IMR-90 (cell line): ENCODE results near the gene KCNT1. TPM values are rescaled to one million over a fixed set of nuclear protein-coding genes. Genes with fewer than 3 reads are reported as not detected.

Experiments used
- ATAC-seq: fragments of 200-7000 bp; cut with Tn5 transposase; 2 replicates; pipeline ENCODE4 v1.9.1; 2020; ENCODE audit warnings: low read depth, mild to moderate bottlenecking, moderate library complexity
- BruUV-seq: library from RNA; stranded (reverse); fragments of 400-500 nt; replicated peaks from 2 replicates; lab custom pipeline; 2021; lab: Mats Ljungman, UMichigan
- CTCF ChIA-PET: fragments of 300-600 bp; formaldehyde crosslinking; extraction: SDS; loops from one replicate; lab custom pipeline; 2021; ENCODE audit warnings: antibody characterized with exemption; lab: Yijun Ruan, JAX
- POLR2A ChIA-PET: fragments of 300-600 bp; sonication (Branson Sonifier 250); formaldehyde crosslinking; loops from one replicate; lab custom pipeline; 2022; ENCODE audit warnings: antibody characterized with exemption; ENCODE audit not compliant: unreplicated experiment; lab: Charles Lee
- DNase-seq: peaks from one replicate; pipeline ENCODE4 v3.0.0; 2013
- H2AFZ ChIP-seq: replicated peaks from 2 replicates; pipeline ENCODE3; 2013; ENCODE audit warnings: low read length, mild to moderate bottlenecking; ENCODE audit not compliant: poor library complexity
- H2AK5ac ChIP-seq: 2 replicates; pipeline ENCODE4 v1.6.1; 2013; ENCODE audit warnings: low read depth, low read length, inconsistent platforms
- H2AK9ac ChIP-seq: replicated peaks from 2 replicates; pipeline ENCODE3; 2013; ENCODE audit warnings: mild to moderate bottlenecking, low read depth, low read length, moderate library complexity; ENCODE audit not compliant: poor library complexity
- H2BK120ac ChIP-seq: 2 replicates; pipeline ENCODE4 v1.6.1; 2013; ENCODE audit warnings: low read depth, low read length, inconsistent platforms
- H2BK15ac ChIP-seq: 3 replicates; pipeline ENCODE4 v1.6.1; 2013; ENCODE audit warnings: low read depth, low read length, inconsistent platforms
- H2BK20ac ChIP-seq: 2 replicates; pipeline ENCODE4 v1.6.1; 2013; ENCODE audit warnings: low read depth, mild to moderate bottlenecking, inconsistent platforms, low read length, moderate library complexity
- H2BK5ac ChIP-seq: 2 replicates; pipeline ENCODE4 v1.6.1; 2013; ENCODE audit warnings: mild to moderate bottlenecking, low read depth, low read length, inconsistent platforms; ENCODE audit not compliant: poor library complexity, severe bottlenecking
- H3K14ac ChIP-seq: replicated peaks from 2 replicates; pipeline ENCODE4 v1.6.1; 2013; ENCODE audit warnings: low read depth, low read length, inconsistent platforms
- H3K18ac ChIP-seq: 2 replicates; pipeline ENCODE4 v1.6.1; 2013; ENCODE audit warnings: low read depth, low read length, control low read depth
- H3K23ac ChIP-seq: 2 replicates; pipeline ENCODE4 v1.6.1; 2013; ENCODE audit warnings: low read depth, low read length, inconsistent platforms
- H3K27ac ChIP-seq: 2 replicates; pipeline ENCODE4 v1.5.1; 2013; ENCODE audit warnings: mild to moderate bottlenecking, control low read depth, low read length; ENCODE audit not compliant: insufficient read depth
- H3K27me3 ChIP-seq: 2 replicates; pipeline ENCODE4 v1.6.1; 2013; ENCODE audit warnings: low read length; ENCODE audit not compliant: control insufficient read depth, insufficient read depth
- H3K36me3 ChIP-seq: 2 replicates; pipeline ENCODE4 v1.6.1; 2013; ENCODE audit warnings: low read length, mixed read lengths; ENCODE audit not compliant: control insufficient read depth, insufficient read depth
- H3K4ac ChIP-seq: 2 replicates; pipeline ENCODE4 v1.6.1; 2013; ENCODE audit warnings: low read depth, low read length, inconsistent platforms
- H3K4me1 ChIP-seq: 2 replicates; pipeline ENCODE4 v1.6.1; 2013; ENCODE audit warnings: low read length, mixed read lengths; ENCODE audit not compliant: control insufficient read depth, insufficient read depth
- H3K4me2 ChIP-seq: 2 replicates; pipeline ENCODE4 v1.6.1; 2013; ENCODE audit warnings: low read depth, mild to moderate bottlenecking, control low read depth, low read length, moderate library complexity
- H3K4me3 ChIP-seq: 2 replicates; pipeline ENCODE4 v1.5.1; 2013; ENCODE audit warnings: low read depth, mild to moderate bottlenecking, control low read depth, low read length, moderate library complexity; ENCODE audit not compliant: insufficient read depth
- H3K56ac ChIP-seq: 2 replicates; pipeline ENCODE4 v1.6.1; 2013; ENCODE audit warnings: low read length, inconsistent platforms; ENCODE audit not compliant: insufficient read depth; ENCODE audit errors: extremely low read depth
- H3K79me1 ChIP-seq, 2 experiments: 2 replicates each; pipeline ENCODE4 v1.6.1; 2013; ENCODE audit warnings: low read length in 2 of 2, inconsistent platforms in 1 of 2, low read depth in 1 of 2
- H3K9ac ChIP-seq: 2 replicates; pipeline ENCODE4 v1.6.1; 2013; ENCODE audit warnings: low read depth, low read length, control low read depth
- H3K9me1 ChIP-seq: 2 replicates; pipeline ENCODE4 v1.6.1; 2013; ENCODE audit warnings: low read length, inconsistent platforms; ENCODE audit not compliant: insufficient read depth
- H3K9me3 ChIP-seq: 2 replicates; pipeline ENCODE4 v1.6.1; 2013; ENCODE audit warnings: low read length; ENCODE audit not compliant: control insufficient read depth, insufficient read depth
- H4K20me1 ChIP-seq: 2 replicates; pipeline ENCODE4 v1.6.1; 2013; ENCODE audit warnings: low read length, inconsistent platforms; ENCODE audit not compliant: insufficient read depth
- H4K5ac ChIP-seq: 2 replicates; pipeline ENCODE4 v1.6.1; 2013; ENCODE audit warnings: mild to moderate bottlenecking, low read depth, low read length, control low read depth
- H4K8ac ChIP-seq, 2 experiments: 2 replicates each; pipeline ENCODE4 v1.6.1; 2013; ENCODE audit warnings: low read depth in 2 of 2, low read length in 2 of 2, control low read depth in 1 of 2, inconsistent platforms in 1 of 2
- H4K91ac ChIP-seq: 2 replicates; pipeline ENCODE4 v1.6.1; 2013; ENCODE audit warnings: low read depth, low read length, inconsistent platforms; ENCODE audit not compliant: insufficient read depth
- BHLHE40 ChIP-seq: fragments of 150-350 bp; IDR thresholded peaks from 2 replicates; pipeline ENCODE4 v1.6.1; 2016; ENCODE audit warnings: mild to moderate bottlenecking, low read depth, low read length
- CEBPB ChIP-seq: IDR thresholded peaks from 2 replicates; pipeline ENCODE4 v1.6.1; 2012; ENCODE audit warnings: low read depth, low read length, improper control_type of control experiment
- CHD1 ChIP-seq: IDR thresholded peaks from 2 replicates; pipeline ENCODE4 v1.6.1; 2012; ENCODE audit warnings: low read depth, low read length, improper control_type of control experiment
- CTCF ChIP-seq: conservative IDR thresholded peaks from 2 replicates; pipeline ENCODE4 v1.5.1; 2012; ENCODE audit warnings: mild to moderate bottlenecking, low read depth, low read length, improper control_type of control experiment
- FOS ChIP-seq: fragments of 150-350 bp; IDR thresholded peaks from 2 replicates; pipeline ENCODE4 v1.6.1; 2016; ENCODE audit warnings: low read depth, low read length
- MAFK ChIP-seq: IDR thresholded peaks from 2 replicates; pipeline ENCODE4 v1.6.1; 2012; ENCODE audit warnings: low read depth, low read length, improper control_type of control experiment
- MAZ ChIP-seq: IDR thresholded peaks from 2 replicates; pipeline ENCODE4 v1.6.1; 2012; ENCODE audit warnings: low read depth, mild to moderate bottlenecking, low read length, improper control_type of control experiment, moderate library complexity, borderline replicate concordance
- NFE2L2 ChIP-seq: fragments of 150-350 bp; IDR thresholded peaks from 2 replicates; pipeline ENCODE4 v1.6.1; 2016; ENCODE audit warnings: low read depth, mild to moderate bottlenecking, low read length
- POLR2A ChIP-seq: IDR thresholded peaks from 2 replicates; pipeline ENCODE4 v1.6.1; 2012; ENCODE audit warnings: mild to moderate bottlenecking, low read depth, low read length
- RAD21 ChIP-seq: IDR thresholded peaks from 2 replicates; pipeline ENCODE4 v1.6.1; 2012; ENCODE audit warnings: low read length, improper control_type of control experiment
- RCOR1 ChIP-seq: IDR thresholded peaks from 2 replicates; pipeline ENCODE4 v1.6.1; 2012; ENCODE audit warnings: mild to moderate bottlenecking, low read length, improper control_type of control experiment; ENCODE audit not compliant: insufficient replicate concordance
- RFX5 ChIP-seq: IDR thresholded peaks from 2 replicates; pipeline ENCODE4 v1.8.0; 2012; ENCODE audit warnings: low read depth, mild to moderate bottlenecking, low read length, moderate library complexity
- SMC3 ChIP-seq: fragments of 150-350 bp; IDR thresholded peaks from 2 replicates; pipeline ENCODE4 v1.6.1; 2016; ENCODE audit warnings: low read depth, mild to moderate bottlenecking, antibody characterized with exemption, low read length, moderate library complexity
- WGBS, 2 experiments: methylation state at CpG; one replicate each; pipeline versions ENCODE4 v1.1.5 to v1.1.7; 2013; ENCODE audit warnings: missing lambda C conversion rate in 2 of 2; ENCODE audit not compliant: insufficient read length in 1 of 2; ENCODE audit errors: extremely low coverage in 2 of 2; 5-methylcytosine and 5-hydroxymethylcytosine counted together
- dilution Hi-C: fragments of 300-500 bp; cut with HindIII; formaldehyde crosslinking; loops from one replicate; pipeline ENCODE4 v1.14.3; 2018; ENCODE audit warnings: low sequenced_read_pairs; ENCODE audit not compliant: unreplicated experiment
- in situ Hi-C: fragments of 300-500 bp; cut with MboI; formaldehyde crosslinking; loops from 3 replicates; pipeline ENCODE4 v1.14.3; 2019; ENCODE audit warnings: low sequenced_read_pairs, inconsistent platforms, mixed read lengths
- intact Hi-C: fragments of 100-400 bp; cut with micrococcal nuclease; formaldehyde crosslinking; loops from 2 replicates; pipeline ENCODE4 v1.10.0; 2022
- polyA plus RNA-seq, 3 experiments: library from polyadenylated mRNA; depleted of rRNA; stranded (reverse); fragments of >200 nt; gene quantifications; 2 replicates each; pipeline ENCODE4 v1.2.3, GENCODE V29; 2012; ENCODE audit warnings: low replicate concordance in 1 of 3
- total RNA-seq: library from RNA; depleted of rRNA; stranded (reverse); fragments of >200 nt; gene quantifications from 2 replicates; pipeline ENCODE4 v1.2.3, GENCODE V29; 2012
- TF ChIP-seq, protein P1 (sequence below): fragments of 150-350 bp; IDR thresholded peaks from 2 replicates; pipeline ENCODE4 v1.6.1; 2017; ENCODE audit warnings: mild to moderate bottlenecking, antibody characterized with exemption, low read length, low read depth
- TF ChIP-seq, protein P2 (sequence below): fragments of 150-350 bp; IDR thresholded peaks from 2 replicates; pipeline ENCODE4 v1.6.1; 2016; ENCODE audit warnings: low read depth, mild to moderate bottlenecking, low read length, moderate library complexity, borderline replicate concordance

KCNT1 gene
- total and polyA plus RNA-seq, 2 of the 4 experiments (the other 2 are of a cell fraction), result not detected

GRCh38 chr9:135789838-135790291, 87.9 kb downstream of the KCNT1 start:
- H3K79me1 ChIP-seq, result no peaks in the 10 kb centered on the region
- WGBS, 2 experiments, result 70% methylated on average over 4 of the region's 13 CpGs; no CpG with 5 or more reads in 1 of the 2 experiments

More at GRCh38 chr9:135789838-135790291, 87.9 kb downstream of the KCNT1 start:
- ATAC-seq (no peak), DNase-seq (no peak)
- Histone ChIP-seq H2AK9ac (no peak overlapping the region), H2BK20ac (no peak overlapping the region), H3K4ac (no peak overlapping the region), H2BK120ac (no peak overlapping the region), H3K18ac (no peak overlapping the region), H3K9ac (no peak overlapping the region), H3K4me2 (no peak overlapping the region), H3K27me3 (peaks cover 29% of the 10 kb centered on the region), H3K27ac (no peak overlapping the region), H3K14ac (no peak overlapping the region), H3K9me3 (no peaks in the 10 kb centered on the region), H3K36me3 (no peaks in the 10 kb centered on the region), H3K23ac (no peak overlapping the region), H4K8ac (no peak overlapping the region), H4K20me1 (no peaks in the 10 kb centered on the region), H2BK15ac (no peak overlapping the region), H3K4me3 (no peak overlapping the region), H4K5ac (no peak overlapping the region), H4K91ac (no peak overlapping the region), H3K4me1 (no peaks in the 10 kb centered on the region), H2BK5ac (no peak overlapping the region), H2AFZ (no peak overlapping the region), H2AK5ac (no peak overlapping the region), H3K9me1 (no peaks in the 10 kb centered on the region), H3K56ac (no peak overlapping the region)
- dilution Hi-C loops, result no loop called here
- CTCF ChIA-PET, result no interaction called here
- TF ChIP-seq, protein P1, sequence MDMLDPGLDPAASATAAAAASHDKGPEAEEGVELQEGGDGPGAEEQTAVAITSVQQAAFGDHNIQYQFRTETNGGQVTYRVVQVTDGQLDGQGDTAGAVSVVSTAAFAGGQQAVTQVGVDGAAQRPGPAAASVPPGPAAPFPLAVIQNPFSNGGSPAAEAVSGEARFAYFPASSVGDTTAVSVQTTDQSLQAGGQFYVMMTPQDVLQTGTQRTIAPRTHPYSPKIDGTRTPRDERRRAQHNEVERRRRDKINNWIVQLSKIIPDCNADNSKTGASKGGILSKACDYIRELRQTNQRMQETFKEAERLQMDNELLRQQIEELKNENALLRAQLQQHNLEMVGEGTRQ, result no peak
- TF ChIP-seq MAFK, result no peak
- TF ChIP-seq RFX5, result no peak
- TF ChIP-seq RAD21, result no peak
- no peak for TF ChIP-seq FOS
- TF ChIP-seq CTCF, result no peak
- no peak for TF ChIP-seq SMC3
- no peak for TF ChIP-seq RCOR1
- TF ChIP-seq, protein P2, sequence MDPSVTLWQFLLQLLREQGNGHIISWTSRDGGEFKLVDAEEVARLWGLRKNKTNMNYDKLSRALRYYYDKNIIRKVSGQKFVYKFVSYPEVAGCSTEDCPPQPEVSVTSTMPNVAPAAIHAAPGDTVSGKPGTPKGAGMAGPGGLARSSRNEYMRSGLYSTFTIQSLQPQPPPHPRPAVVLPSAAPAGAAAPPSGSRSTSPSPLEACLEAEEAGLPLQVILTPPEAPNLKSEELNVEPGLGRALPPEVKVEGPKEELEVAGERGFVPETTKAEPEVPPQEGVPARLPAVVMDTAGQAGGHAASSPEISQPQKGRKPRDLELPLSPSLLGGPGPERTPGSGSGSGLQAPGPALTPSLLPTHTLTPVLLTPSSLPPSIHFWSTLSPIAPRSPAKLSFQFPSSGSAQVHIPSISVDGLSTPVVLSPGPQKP, result no peak
- no peak for TF ChIP-seq MAZ
- TF ChIP-seq BHLHE40, result no peak
- TF ChIP-seq CEBPB, result no peak
- no peak for TF ChIP-seq POLR2A
- TF ChIP-seq CHD1, result no peak
- no peak for TF ChIP-seq NFE2L2
- no TSS peak for BruUV-seq
- intact Hi-C loops, result loop anchor here (10.0 kb wide), 1 partner anchor 185 kb away; no protein-coding TSS in a partner anchor
- in situ Hi-C loops, result no loop called here
- POLR2A ChIA-PET, result no interaction called here
